Measurements from ENCODE around the gene DCBLD2.

The DCBLD2 gene

DNA sequence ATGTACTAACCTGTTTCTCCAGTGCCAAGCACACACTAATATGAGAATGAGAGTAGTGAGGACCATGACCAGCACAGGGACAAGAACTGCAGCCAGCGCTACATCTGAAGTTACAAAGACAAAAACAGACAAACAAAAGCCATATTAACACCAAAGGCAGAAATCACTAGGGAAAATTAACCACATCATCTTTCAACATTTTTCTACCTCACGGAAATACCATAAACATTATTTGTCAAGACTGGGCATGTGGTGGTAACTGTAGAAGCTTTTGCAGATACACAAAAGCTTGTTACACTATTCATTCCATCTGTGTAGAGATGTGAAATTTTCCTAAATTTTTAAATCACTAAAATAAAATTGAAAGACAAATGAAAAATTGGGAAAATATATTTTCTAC is 93.4 kb downstream of the DCBLD2 start:
- H3K9me3 ChIP-seq = no peaks in the 10 kb centered on the region
- no peaks in the 10 kb centered on the region for H3K4me1 ChIP-seq
- H3K27me3 ChIP-seq (ENCODE audit: low read depth) = no peaks in the 10 kb centered on the region
- in situ Hi-C loops (cut with MboI; ENCODE audit: low sequenced_read_pairs) = no loop called here
- H3K4me3 ChIP-seq = no peak overlapping the region
- peaks cover 34% of the 10 kb centered on the region for H3K36me3 ChIP-seq (replicated peaks)
- no peak for DNase-seq (ENCODE audit: low spot score in 2 of 2)

DNA sequence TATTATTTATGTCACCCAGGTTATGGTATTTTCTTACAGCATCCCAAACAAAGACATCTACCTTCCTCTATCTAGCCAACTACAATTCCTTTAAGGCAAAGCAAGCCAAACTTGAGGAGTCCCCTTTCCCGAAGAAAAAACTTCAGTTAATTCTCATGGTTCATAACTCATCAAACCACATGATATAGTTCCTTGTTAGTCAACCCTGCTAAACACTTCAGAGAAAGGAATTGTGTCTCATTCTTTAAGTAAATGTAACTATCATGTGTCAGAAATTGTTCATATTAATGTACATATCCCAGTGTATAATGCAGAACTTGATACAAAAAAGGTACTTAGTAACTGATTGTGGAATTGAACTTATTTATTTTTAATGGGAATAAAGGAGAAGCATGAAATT is 93.9 kb downstream of the DCBLD2 start:
- Histone ChIP-seq H3K9me3 (no peaks in the 10 kb centered on the region), H3K36me3 (replicated peaks) (peaks cover 34% of the 10 kb centered on the region), H3K27me3 (ENCODE audit: low read depth) (no peaks in the 10 kb centered on the region), H3K4me3 (no peak overlapping the region), H3K4me1 (no peaks in the 10 kb centered on the region)
- no peak for DNase-seq (ENCODE audit: low spot score in 2 of 2)
- in situ Hi-C loops (cut with MboI; ENCODE audit: low sequenced_read_pairs) = no loop called here

DNA sequence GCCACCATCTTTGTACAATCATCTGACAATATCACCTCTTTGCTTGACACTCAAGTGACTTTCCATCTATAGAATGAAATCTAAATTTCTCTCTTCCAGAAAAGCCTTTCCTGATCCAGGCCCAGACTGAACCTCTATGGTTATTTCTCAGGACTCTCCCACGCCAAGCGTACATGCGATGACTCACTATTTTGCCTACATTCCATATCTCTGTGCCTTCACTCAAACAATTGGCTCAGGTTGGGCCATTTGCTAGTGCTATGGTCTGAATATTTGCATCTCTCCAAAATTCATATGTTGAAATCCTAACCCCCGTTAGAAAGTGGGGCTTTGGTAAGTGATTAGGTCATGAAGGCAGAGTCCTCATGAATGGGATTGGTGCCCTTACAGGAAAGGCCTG is 94.5 kb downstream of the DCBLD2 start:
- Histone ChIP-seq H3K4me1 (no peaks in the 10 kb centered on the region), H3K4me3 (no peak overlapping the region), H3K9me3 (no peaks in the 10 kb centered on the region), H3K27me3 (ENCODE audit: low read depth) (no peaks in the 10 kb centered on the region), H3K36me3 (replicated peaks) (peaks cover 34% of the 10 kb centered on the region)
- in situ Hi-C loops (cut with MboI; ENCODE audit: low sequenced_read_pairs) = no loop called here
- DNase-seq (ENCODE audit: low spot score in 2 of 2) = no peak

DNA sequence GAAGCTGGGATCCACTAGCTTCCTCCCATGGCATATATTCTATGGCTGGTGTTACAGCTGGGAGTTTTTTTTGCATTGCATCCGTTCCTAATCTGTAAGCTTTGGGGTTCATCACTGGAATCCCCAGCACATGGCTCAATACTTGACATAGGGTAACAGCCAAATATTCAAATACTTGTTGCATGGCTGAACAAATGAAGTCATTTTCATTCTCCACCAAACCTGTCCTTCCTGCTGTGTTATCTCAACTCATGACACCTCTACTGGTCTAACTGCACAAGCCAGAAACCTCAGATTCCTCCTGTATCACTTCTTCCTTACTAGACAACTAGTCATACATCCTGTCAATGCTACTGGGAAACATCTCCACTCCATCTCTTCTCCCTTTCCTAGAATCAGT is 95.0 kb downstream of the DCBLD2 start:
- H3K27me3 ChIP-seq (ENCODE audit: low read depth) = no peaks in the 10 kb centered on the region
- in situ Hi-C loops (cut with MboI; ENCODE audit: low sequenced_read_pairs) = no loop called here
- no peaks in the 10 kb centered on the region for H3K4me1 ChIP-seq
- H3K36me3 ChIP-seq (replicated peaks) = peaks cover 34% of the 10 kb centered on the region
- no peak overlapping the region for H3K4me3 ChIP-seq
- no peaks in the 10 kb centered on the region for H3K9me3 ChIP-seq
- DNase-seq (ENCODE audit: low spot score in 2 of 2) = no peak

DNA sequence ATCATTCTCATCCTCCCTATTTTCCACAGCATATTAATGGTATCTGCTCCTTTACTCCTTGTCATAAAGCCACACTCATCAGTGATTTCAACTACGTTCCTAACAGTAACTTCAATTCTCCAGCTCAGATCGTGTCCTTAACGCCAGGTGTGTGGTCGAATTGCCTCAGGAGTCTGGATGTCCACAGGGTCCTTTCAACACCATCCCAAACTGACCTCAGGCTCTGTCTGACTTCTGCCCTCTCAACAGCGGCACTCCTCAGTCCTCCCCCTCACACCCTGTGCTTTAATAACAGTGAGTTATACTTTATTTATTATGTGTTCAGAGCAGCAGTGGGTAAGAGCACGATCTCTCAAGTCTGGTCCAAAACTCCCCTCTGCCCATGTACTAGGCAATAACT is 95.9 kb downstream of the DCBLD2 start:
- DNase-seq (ENCODE audit: low spot score in 2 of 2) = no peak
- Histone ChIP-seq H3K36me3 (replicated peaks) (peaks cover 34% of the 10 kb centered on the region), H3K4me1 (no peaks in the 10 kb centered on the region), H3K4me3 (no peak overlapping the region), H3K9me3 (no peaks in the 10 kb centered on the region), H3K27me3 (ENCODE audit: low read depth) (no peaks in the 10 kb centered on the region)
- in situ Hi-C loops (cut with MboI; ENCODE audit: low sequenced_read_pairs) = no loop called here

DNA sequence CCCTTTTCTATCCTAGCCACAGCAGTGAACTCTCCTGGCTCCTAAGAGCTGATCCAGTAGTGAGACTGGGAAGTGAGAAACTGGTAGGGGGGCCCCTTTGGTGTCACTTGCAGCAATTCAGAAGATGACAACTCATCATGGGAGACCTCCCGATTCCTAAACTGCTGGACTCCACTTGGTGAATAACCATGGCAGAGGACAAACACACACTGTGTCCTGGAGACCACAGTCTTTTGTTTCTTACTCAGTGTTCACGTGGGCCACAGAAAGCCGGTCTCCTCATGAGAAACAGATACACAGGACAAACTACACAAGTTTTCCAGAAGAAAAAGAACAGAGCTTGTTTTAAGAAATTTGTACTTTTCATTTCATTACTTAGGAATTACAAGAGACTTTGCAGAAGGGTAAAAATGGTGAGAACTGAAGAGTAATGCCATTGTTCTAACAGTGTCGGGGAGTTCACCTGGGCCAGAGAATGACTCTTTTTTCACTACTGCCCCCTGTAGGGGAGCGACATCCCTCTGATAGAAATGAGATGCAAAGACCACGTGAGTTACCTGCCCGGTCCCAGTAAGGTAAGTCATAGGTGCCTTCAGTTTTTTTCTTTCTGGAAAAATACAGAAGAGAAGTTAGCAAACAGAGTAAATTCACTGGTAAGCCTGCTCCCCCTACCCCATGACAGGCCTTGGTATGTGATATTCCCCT is 100.3 kb downstream of the DCBLD2 start:
- H3K4me3 ChIP-seq = no peak overlapping the region
- H3K36me3 ChIP-seq (replicated peaks) = peaks cover 23% of the 10 kb centered on the region
- in situ Hi-C loops (cut with MboI; ENCODE audit: low sequenced_read_pairs) = no loop called here
- H3K4me1 ChIP-seq = no peaks in the 10 kb centered on the region
- H3K27me3 ChIP-seq (ENCODE audit: low read depth) = no peaks in the 10 kb centered on the region
- no peak for DNase-seq (ENCODE audit: low spot score in 2 of 2)
- H3K9me3 ChIP-seq = no peaks in the 10 kb centered on the region

DNA sequence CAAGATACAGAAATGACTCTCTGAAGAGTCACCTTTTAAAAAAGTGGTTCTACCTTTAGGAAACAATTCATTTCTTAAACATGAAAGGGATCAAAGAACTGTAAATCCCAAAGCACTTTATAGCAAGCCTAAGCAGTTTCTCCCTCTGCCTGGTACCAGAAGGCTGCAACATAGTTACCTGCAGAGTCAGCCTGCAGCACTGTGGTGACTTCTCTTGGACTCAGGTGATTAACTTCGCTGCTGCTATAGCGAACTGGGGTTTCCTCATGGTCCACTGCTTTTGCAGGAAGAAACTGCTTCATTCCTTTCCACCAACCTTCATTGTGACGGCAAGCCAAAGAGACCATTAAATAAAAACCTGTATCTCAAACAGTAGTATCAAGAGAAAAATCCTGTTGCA is 101.1 kb downstream of the DCBLD2 start:
- no peaks in the 10 kb centered on the region for H3K4me1 ChIP-seq
- no peaks in the 10 kb centered on the region for H3K9me3 ChIP-seq
- in situ Hi-C loops (cut with MboI; ENCODE audit: low sequenced_read_pairs) = no loop called here
- no peak overlapping the region for H3K4me3 ChIP-seq
- H3K36me3 ChIP-seq (replicated peaks) = peaks cover 16% of the 10 kb centered on the region
- no peak for DNase-seq (ENCODE audit: low spot score in 2 of 2)
- H3K27me3 ChIP-seq (ENCODE audit: low read depth) = no peaks in the 10 kb centered on the region

DNA sequence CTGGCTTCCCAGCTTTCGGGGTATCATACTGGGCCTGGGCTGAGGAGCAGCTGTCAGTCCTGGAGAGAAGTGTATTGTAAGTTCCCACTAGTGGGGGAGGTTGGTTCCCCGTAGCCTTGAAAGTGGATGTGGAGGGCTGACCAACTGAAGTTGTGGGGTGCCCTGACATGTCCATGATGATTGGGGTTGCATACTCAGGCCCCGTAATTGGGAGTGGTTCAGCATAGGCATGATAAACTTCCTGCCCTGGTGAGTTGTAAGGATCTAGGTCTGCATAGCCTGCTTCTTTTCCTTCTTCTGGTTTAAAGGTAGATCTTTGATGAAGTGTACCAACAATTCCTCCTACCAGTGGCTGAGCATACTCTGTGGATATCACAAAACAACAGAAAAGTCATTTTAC is 102.0 kb downstream of the DCBLD2 start:
- DNase-seq (ENCODE audit: low spot score in 2 of 2) = no peak
- Histone ChIP-seq H3K27me3 (ENCODE audit: low read depth) (no peaks in the 10 kb centered on the region), H3K4me3 (no peak overlapping the region), H3K4me1 (no peaks in the 10 kb centered on the region), H3K9me3 (no peaks in the 10 kb centered on the region), H3K36me3 (replicated peaks) (peaks cover 10% of the 10 kb centered on the region)
- in situ Hi-C loops (cut with MboI; ENCODE audit: low sequenced_read_pairs) = no loop called here

DNA sequence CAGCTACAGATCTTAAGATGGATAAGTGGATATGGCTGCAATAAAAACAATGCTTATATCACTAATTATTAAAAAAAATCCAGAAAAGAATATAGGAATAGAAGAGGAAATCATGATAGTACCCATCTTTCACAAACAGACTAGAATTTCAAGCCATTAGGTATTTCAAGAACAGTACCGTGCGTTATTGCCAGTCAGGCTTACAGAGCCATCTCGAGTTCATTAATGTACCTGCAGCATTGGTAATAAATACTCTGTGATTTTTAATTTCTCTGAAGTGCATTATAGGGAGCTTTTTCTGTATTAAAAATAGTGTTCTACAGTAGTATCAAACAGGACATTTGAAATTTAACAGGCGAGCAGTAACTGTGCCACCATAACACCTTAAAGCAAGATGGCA is 102.7 kb downstream of the DCBLD2 start:
- no peak overlapping the region for H3K4me3 ChIP-seq
- no peaks in the 10 kb centered on the region for H3K4me1 ChIP-seq
- H3K27me3 ChIP-seq (ENCODE audit: low read depth) = no peaks in the 10 kb centered on the region
- H3K9me3 ChIP-seq = no peaks in the 10 kb centered on the region
- no peak for DNase-seq (ENCODE audit: low spot score in 2 of 2)
- in situ Hi-C loops (cut with MboI; ENCODE audit: low sequenced_read_pairs) = no loop called here
- peaks cover 9% of the 10 kb centered on the region for H3K36me3 ChIP-seq (replicated peaks)

DNA sequence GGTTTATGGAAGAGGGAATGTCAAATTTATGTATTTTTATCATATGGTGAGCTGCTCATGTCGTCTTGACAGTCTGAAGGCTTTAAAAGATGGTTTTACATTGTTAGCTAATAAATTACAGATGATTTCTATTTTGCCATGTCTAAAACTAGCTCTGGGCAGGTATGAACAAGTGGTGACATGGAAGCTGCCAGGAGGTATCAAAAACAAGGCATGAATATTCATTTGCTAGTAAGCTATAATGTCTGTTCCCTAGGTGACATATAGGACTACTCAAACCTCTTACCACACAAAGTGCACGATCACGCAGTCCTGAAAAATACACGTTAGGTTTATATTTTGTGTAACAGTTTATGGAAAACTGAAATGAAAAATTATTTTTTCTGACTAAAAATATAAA is 103.6 kb downstream of the DCBLD2 start:
- no peaks in the 10 kb centered on the region for H3K4me1 ChIP-seq
- no peak overlapping the region for H3K4me3 ChIP-seq
- H3K9me3 ChIP-seq = no peaks in the 10 kb centered on the region
- no peak for DNase-seq (ENCODE audit: low spot score in 2 of 2)
- in situ Hi-C loops (cut with MboI; ENCODE audit: low sequenced_read_pairs) = no loop called here
- H3K36me3 ChIP-seq (replicated peaks) = peaks cover 9% of the 10 kb centered on the region
- H3K27me3 ChIP-seq (ENCODE audit: low read depth) = no peaks in the 10 kb centered on the region

DNA sequence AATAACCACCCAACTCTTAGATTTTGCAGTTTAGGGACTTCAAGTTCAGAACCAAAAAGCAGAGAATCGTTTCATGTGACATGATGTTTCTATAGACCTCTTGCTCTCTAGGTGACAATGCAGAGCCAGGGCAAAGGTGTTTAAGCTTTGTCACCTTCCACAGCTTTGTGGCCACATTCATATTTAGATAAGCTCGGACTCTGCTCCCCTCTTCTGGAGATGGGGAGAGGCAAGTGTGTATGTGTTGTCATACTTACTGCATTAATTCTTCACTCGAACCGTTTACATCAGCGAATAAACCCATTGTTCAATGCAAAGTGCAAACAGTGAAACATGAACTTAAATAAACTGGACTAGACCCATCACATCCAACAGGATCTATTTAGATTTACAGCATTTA is 105.2 kb downstream of the DCBLD2 start:
- H3K9me3 ChIP-seq = no peaks in the 10 kb centered on the region
- in situ Hi-C loops (cut with MboI; ENCODE audit: low sequenced_read_pairs) = no loop called here
- no peaks in the 10 kb centered on the region for H3K4me1 ChIP-seq
- no peak overlapping the region for H3K4me3 ChIP-seq
- H3K27me3 ChIP-seq (ENCODE audit: low read depth) = no peaks in the 10 kb centered on the region
- peaks cover 9% of the 10 kb centered on the region for H3K36me3 ChIP-seq (replicated peaks)
- DNase-seq (ENCODE audit: low spot score in 2 of 2) = no peak

DNA sequence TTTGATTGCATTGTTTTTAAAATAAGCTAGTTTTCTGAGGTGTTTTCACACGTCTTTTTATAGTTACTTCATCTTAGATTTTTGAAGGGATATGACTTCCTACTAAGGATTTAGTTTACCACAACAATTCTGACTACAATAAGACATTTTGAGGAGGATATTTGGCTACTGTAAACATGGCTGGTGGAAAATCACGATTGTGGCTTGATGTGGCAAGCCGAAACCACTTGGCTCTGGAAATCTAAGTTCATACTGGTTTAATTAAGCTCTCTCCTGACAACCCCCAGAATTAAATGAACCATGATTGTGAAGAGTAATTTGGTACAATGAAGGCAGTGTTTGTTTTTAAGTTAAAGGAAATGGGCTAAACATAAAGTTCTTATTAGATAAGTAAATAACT is 107.5 kb downstream of the DCBLD2 start:
- Histone ChIP-seq H3K36me3 (replicated peaks) (peaks cover 8% of the 10 kb centered on the region), H3K4me3 (no peak overlapping the region), H3K9me3 (no peaks in the 10 kb centered on the region), H3K27me3 (ENCODE audit: low read depth) (no peaks in the 10 kb centered on the region), H3K4me1 (no peaks in the 10 kb centered on the region)
- no peak for DNase-seq (ENCODE audit: low spot score in 2 of 2)
- in situ Hi-C loops (cut with MboI; ENCODE audit: low sequenced_read_pairs) = no loop called here

DNA sequence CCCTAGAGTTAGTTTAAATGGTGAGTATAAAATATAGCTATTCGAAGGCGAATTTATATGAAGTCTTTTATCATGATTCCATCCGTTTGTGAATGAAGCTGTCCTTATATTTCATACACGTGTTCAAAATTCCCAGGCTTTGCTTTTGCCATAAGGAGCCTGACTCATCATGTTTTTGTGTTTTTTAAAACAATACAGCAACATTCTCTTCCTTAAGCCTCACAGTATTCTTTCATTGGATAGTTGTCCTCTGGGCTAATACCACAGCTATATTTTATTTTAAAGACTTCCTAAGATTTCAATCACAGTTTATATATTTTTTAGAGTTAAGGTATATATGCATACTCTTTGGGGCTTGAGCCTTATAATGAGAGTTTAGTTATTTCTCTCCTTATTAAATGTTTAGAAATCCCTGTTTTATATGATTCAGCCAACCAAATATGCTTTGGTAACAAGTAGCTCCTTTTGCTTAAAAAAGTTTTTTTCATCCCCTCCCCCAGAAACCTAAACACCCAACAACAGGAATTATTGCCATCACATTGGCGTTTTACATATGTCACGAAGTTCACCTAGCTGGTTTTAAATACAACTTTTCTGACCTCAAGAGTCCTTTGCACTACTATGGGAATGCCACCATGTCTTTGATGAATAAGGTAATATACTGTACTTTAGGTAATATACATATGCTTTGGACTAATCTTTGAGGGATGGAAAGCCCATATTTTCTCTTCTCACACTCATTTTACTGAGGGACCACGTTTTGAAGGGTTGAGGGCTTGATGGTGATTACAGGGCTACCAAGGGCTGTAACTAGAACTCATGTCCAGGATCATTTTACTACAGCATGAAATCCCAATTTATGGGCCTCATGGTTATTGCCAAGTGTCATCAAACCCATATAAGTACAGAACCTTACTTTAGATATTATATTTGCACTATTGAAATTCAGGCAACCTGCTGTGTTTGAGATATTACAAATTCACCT is 109.9 kb downstream of the DCBLD2 start:
- Histone ChIP-seq H3K4me1 (no peaks in the 10 kb centered on the region), H3K36me3 (replicated peaks) (peaks cover 5% of the 10 kb centered on the region; the same call in 1 of the 2 replicates), H3K27me3 (ENCODE audit: low read depth) (no peaks in the 10 kb centered on the region), H3K9me3 (no peaks in the 10 kb centered on the region), H3K4me3 (no peak overlapping the region)
- in situ Hi-C loops (cut with MboI; ENCODE audit: low sequenced_read_pairs) = no loop called here
- DNase-seq (ENCODE audit: low spot score in 2 of 2) = no peak

DNA sequence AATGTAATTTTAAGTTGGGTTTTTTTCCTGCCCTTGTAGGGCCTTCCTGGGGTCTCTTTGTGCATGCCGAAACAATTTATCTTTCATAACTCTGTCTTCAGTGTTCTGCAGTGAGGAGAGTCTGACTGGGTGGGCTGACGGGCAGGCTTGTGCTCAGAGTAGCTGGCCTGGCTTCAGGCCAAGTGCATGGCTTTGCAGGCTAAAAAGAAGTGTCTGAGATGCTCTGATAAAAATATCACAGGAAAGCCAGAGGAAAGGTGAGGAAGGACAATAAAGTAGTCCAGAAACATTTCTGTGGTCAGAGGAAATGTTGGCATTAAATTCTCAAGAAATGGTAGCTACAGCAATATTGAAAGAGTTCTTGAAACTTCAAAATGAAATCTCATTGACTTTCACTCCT is 112.8 kb downstream of the DCBLD2 start:
- Histone ChIP-seq H3K36me3 (replicated peaks) (no peaks in the 10 kb centered on the region), H3K9me3 (no peaks in the 10 kb centered on the region), H3K4me3 (no peak overlapping the region), H3K27me3 (ENCODE audit: low read depth) (no peaks in the 10 kb centered on the region), H3K4me1 (no peaks in the 10 kb centered on the region)
- in situ Hi-C loops (cut with MboI; ENCODE audit: low sequenced_read_pairs) = no loop called here
- DNase-seq (ENCODE audit: low spot score in 2 of 2) = no peak

All from HAP-1 (cell line).